MM.1S (cell line): ENCODE results near the gene PHACTR1.

ENCODE experiments used
- EZH2 ChIP-seq: fragments of 300-600 bp; sonication (generic); optimal IDR thresholded peaks from 2 replicates; pipeline ENCODE3; 2017; ENCODE audit warnings: low read depth, mild to moderate bottlenecking, antibody characterized with exemption, low read length, mixed read lengths
- TF ChIP-seq, protein P1 (sequence below): fragments of 300-600 bp; sonication (generic); IDR thresholded peaks from 2 replicates; pipeline ENCODE4 v1.5.1; 2016; ENCODE audit warnings: antibody characterized with exemption, low read length, mixed read lengths

DNA sequence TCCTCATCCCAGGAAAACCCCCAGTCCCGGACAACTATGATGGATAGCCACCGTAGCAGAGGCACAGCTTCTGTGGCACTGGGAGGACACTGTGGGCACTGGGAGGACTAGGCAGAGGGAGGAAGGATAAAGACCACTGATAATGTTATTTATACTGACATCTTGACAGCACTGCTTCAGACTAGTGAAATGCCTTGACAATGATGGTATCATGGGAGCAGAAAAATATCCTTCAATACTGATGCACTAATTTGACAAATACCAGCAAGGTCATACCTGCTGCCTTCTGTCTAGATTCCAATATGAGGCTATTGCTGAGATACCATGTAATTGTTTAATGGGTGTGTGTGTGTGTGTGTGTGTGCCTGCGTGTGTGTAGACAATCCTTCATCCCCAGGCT, 148.6 kb downstream of the PHACTR1 start:
- TF ChIP-seq, protein P1, sequence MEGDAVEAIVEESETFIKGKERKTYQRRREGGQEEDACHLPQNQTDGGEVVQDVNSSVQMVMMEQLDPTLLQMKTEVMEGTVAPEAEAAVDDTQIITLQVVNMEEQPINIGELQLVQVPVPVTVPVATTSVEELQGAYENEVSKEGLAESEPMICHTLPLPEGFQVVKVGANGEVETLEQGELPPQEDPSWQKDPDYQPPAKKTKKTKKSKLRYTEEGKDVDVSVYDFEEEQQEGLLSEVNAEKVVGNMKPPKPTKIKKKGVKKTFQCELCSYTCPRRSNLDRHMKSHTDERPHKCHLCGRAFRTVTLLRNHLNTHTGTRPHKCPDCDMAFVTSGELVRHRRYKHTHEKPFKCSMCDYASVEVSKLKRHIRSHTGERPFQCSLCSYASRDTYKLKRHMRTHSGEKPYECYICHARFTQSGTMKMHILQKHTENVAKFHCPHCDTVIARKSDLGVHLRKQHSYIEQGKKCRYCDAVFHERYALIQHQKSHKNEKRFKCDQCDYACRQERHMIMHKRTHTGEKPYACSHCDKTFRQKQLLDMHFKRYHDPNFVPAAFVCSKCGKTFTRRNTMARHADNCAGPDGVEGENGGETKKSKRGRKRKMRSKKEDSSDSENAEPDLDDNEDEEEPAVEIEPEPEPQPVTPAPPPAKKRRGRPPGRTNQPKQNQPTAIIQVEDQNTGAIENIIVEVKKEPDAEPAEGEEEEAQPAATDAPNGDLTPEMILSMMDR = no peak
- no peak for TF ChIP-seq EZH2
